ENCODE measurements around the gene PMFBP1. TPM values are rescaled to one million over a fixed set of nuclear protein-coding genes. Genes with fewer than 3 reads are reported as not detected.

PMFBP1 gene
- total RNA-seq, 2 donors from 2014 or later, result 2.0 to 4.4 TPM

- Histone ChIP-seq H3K27ac (no peak overlapping the region), H3K4me1 (no peaks in the 10 kb centered on the region), H3K4me3 (no peak overlapping the region), H3K27me3 (no peaks in the 10 kb centered on the region), H3K9me3 (no peaks in the 10 kb centered on the region), H3K36me3 (replicated peaks in 1 of 2; ENCODE audit: insufficient read depth in 1 of 2, low read depth in 2 of 2) (no peaks in the 10 kb centered on the region)
- ATAC-seq (no peak), DNase-seq (no peak)
- 83 to 88% methylated on average over 6 of the region's 6 CpGs for WGBS, 2 donors
- TF ChIP-seq POLR2A (IDR thresholded peaks at IDR 0.05), result no peak
- TF ChIP-seq, protein P1, sequence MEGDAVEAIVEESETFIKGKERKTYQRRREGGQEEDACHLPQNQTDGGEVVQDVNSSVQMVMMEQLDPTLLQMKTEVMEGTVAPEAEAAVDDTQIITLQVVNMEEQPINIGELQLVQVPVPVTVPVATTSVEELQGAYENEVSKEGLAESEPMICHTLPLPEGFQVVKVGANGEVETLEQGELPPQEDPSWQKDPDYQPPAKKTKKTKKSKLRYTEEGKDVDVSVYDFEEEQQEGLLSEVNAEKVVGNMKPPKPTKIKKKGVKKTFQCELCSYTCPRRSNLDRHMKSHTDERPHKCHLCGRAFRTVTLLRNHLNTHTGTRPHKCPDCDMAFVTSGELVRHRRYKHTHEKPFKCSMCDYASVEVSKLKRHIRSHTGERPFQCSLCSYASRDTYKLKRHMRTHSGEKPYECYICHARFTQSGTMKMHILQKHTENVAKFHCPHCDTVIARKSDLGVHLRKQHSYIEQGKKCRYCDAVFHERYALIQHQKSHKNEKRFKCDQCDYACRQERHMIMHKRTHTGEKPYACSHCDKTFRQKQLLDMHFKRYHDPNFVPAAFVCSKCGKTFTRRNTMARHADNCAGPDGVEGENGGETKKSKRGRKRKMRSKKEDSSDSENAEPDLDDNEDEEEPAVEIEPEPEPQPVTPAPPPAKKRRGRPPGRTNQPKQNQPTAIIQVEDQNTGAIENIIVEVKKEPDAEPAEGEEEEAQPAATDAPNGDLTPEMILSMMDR (IDR thresholded peaks at IDR 0.05), result no peak
- intact Hi-C loops (cut with DNase I), result no loop called here
These were observed 9.8 kb downstream of the PMFBP1 start for GRCh38 chr16:72162105-72162692.

GRCh38 chr16:72159801-72160200 is 12.2 kb downstream of the PMFBP1 start:
- Histone ChIP-seq H3K27me3 (no peaks in the 10 kb centered on the region), H3K4me1 (no peaks in the 10 kb centered on the region), H3K4me3 (no peak overlapping the region), H3K27ac (no peak overlapping the region), H3K36me3 (replicated peaks in 1 of 2; ENCODE audit: insufficient read depth in 1 of 2, low read depth in 2 of 2) (no peaks in the 10 kb centered on the region), H3K9me3 (no peaks in the 10 kb centered on the region)
- ATAC-seq, result no peak
- WGBS, 2 donors, result 58 to 59% methylated on average over 2 of the region's 2 CpGs
- intact Hi-C loops (cut with DNase I), result no loop called here
- TF ChIP-seq, protein P1 (IDR thresholded peaks at IDR 0.05), result no peak
- TF ChIP-seq POLR2A (IDR thresholded peaks at IDR 0.05), result no peak
- no peak for DNase-seq

DNA sequence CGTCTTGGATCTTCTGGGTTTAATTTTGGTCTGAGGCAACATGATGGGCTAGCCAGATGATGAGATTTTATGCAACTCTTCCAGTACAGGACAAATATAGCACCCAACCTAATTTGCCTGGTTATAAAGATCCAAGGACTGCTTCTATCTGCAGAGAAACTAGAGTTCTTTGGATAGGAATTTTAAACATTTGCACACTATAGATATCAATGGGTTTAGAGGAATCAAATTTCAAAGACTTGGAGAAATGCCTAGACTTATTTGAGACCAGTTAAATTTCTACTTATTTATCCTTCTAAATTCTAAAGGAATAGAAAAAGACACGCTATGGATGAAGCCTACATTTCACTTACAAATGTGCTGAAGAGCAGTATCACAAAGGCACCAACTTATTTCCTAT is 12.6 kb downstream of the PMFBP1 start:
- intact Hi-C loops (cut with DNase I), result no loop called here
- WGBS, 2 donors, result 22 to 39% methylated on average over 2 of the region's 2 CpGs
- Histone ChIP-seq H3K36me3 (replicated peaks in 1 of 2; ENCODE audit: insufficient read depth in 1 of 2, low read depth in 2 of 2) (no peaks in the 10 kb centered on the region), H3K27ac (no peak overlapping the region), H3K27me3 (no peaks in the 10 kb centered on the region), H3K4me1 (no peaks in the 10 kb centered on the region), H3K4me3 (no peak overlapping the region), H3K9me3 (no peaks in the 10 kb centered on the region)
- DNase-seq (no peak), ATAC-seq (no peak)
- TF ChIP-seq, protein P1 (IDR thresholded peaks at IDR 0.05), result no peak
- TF ChIP-seq POLR2A (IDR thresholded peaks at IDR 0.05), result no peak

DNA sequence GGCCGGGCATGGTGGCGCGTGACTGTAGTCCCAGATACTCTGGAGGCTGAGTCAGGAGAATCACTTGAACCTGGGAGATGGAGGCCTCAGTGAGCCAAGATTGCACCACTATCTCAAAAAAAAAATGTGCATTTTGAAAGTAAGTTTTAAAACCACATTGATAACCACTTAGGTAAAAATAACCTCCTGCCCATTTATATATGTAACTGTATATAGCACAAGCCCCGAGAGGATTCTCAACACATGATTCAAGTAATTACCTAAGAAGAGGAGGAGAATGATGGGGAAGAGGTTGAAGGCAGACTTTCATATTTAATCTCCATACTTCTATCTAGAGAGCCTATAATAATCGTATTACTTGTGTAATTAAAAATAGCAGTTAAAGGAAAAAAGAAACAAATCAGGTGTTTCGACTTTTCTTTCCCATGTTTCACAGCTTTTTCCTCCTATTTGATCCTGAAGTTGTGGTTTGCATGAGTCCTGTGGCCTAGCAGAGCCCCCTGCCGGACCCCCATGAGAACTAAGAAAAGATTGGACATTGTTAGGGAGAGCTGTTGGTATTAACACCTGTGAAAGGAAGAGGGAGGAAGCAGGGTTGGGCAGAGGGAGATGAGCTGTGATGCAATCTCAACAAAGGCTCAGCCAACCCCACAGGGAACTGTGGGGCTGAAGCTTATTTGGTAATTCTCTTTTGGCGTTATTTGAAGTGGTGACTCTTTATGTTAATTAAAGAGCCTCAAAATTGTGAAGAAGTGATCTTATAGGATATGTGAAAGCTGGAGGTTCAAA is 22.1 kb downstream of the PMFBP1 start:
- WGBS, 2 donors, result 68 to 70% methylated on average over 8 of the region's 8 CpGs
- no peaks in the 10 kb centered on the region for H3K27me3 ChIP-seq

More for the DNA sequence above, 22.1 kb downstream of the PMFBP1 start:
- Histone ChIP-seq H3K4me3 (no peak overlapping the region), H3K36me3 (replicated peaks in 1 of 2; ENCODE audit: insufficient read depth in 1 of 2, low read depth in 2 of 2) (no peaks in the 10 kb centered on the region), H3K4me1 (no peaks in the 10 kb centered on the region), H3K27ac (no peak overlapping the region), H3K9me3 (no peaks in the 10 kb centered on the region)
- intact Hi-C loops (cut with DNase I), result no loop called here
- ATAC-seq (no peak), DNase-seq (no peak)
- TF ChIP-seq POLR2A (IDR thresholded peaks at IDR 0.05), result no peak
- TF ChIP-seq, protein P1 (IDR thresholded peaks at IDR 0.05), result no peak
